ENCODE data around the gene PPBP. TPM values are rescaled to one million over a fixed set of nuclear protein-coding genes. Genes with fewer than 3 reads are reported as not detected.

The PPBP gene
- total RNA-seq: 3.4 TPM
- long read RNA-seq: 0 reads

DNA sequence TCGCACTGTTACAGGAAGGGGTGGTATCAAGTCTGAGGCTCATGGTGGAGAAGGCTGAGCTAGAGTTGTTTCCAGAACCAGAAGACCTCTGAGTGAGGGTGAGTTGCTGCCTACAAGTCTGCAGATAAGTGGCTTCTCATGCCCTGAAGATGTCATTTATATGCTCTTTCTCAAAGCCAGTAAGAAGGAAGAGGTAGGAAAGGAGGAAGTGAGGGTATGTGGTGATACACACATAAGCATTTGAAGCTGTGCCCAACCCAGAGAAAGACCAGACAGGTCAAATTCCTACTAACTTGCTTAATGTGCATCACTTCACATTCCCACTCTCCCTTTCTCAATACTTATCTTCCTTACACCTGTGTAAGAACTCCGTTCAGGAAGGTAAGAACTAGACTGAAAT lies at the start of gene PPBP:
TSS of gene PPBP (minus strand) at position 130 of the 400 bp plus-strand sequence. CDS start at position 43, 87 bp downstream.
- no peak for DNase-seq
- intact Hi-C loops (cut with DNase I): no loop called here
- H3K27ac ChIP-seq: no peak within 1 kb of the TSS

DNA sequence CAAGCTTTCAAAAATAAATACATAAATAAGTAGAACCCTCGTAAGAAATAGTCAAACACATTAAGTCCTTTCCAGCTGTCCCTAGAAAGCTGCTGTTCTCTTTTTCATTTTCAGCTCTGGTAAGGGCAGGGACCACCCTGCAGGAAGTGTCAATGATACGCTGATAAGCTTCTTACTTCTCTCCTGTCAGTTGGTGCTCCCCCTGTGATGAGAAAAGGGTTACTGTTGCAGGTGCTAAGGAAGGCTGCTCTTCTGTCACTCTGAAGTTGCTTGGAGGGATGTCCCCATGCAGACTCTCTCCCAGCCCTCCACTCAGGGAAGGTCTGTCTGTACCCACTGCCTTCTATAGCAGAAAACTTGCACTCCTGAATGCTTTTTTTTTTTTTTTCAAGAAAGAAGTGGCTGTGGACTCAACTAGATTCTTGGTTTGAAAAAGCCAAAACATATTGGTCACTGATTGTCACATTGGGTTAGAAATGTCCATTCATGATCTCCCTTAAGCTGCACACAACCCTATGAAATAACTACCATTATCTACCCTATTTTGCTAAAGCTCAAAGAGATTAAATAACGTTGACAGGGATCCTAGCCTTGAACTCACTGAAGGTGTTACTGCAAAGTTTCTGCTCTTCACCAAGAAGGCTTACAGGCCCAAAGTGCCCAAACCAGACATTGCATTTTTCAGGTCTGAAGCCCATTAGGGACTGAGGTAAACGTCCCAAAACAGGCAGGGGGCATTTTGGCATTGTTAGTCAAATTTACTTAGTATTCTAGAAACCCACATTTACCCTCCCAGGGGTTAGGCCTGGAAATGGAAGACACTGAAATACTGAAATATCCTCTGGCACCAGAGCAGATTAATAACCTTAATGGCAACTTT lies 49.3 kb upstream of the PPBP start:
- Histone ChIP-seq H3K4me3 (peak overlapping the region; percentile 60), H3K4me1 (peaks cover 3% of the 10 kb centered on the region), H3K27me3 (no peaks in the 10 kb centered on the region), H3K9me3 (no peaks in the 10 kb centered on the region), H3K36me3 (no peaks in the 10 kb centered on the region), H3K27ac (peak overlapping the region; percentile 8)
- ATAC-seq (no peak), DNase-seq (no peak)
- TF ChIP-seq CTCF (IDR thresholded peaks at IDR 0.05): no peak
- intact Hi-C loops (cut with DNase I): no loop called here

More for the DNA sequence above, at the start of gene PPBP:
- no peak for ATAC-seq
- Histone ChIP-seq H3K4me1 (no peaks in the 10 kb centered on the region), H3K36me3 (no peaks in the 10 kb centered on the region), H3K9me3 (no peaks in the 10 kb centered on the region), H3K4me3 (no peak within 1 kb of the TSS), H3K27me3 (no peaks in the 10 kb centered on the region)
- no peak for TF ChIP-seq CTCF (IDR thresholded peaks at IDR 0.05)

DNA sequence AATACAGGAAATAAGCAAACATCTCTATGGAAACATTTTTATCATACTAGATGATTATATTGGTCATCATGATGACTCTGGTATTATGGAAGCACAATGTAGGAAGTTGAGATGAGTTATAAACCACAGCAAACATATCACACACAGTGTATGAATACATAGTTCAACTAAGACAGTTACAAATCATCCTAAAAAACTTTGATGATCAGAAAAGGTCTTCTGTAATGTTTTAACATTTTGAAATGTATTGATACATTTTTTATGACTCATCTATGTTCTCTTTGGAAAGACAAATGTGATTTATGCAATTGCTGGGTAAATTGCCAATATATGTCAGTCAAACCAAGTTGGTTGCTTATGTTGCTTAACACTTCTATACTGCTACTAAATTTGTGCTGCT lies 45.7 kb upstream of the PPBP start:
- intact Hi-C loops (cut with DNase I): no loop called here
- no peak overlapping the region for H3K27ac ChIP-seq
- H3K9me3 ChIP-seq: no peaks in the 10 kb centered on the region
- peaks cover 3% of the 10 kb centered on the region for H3K4me1 ChIP-seq
- no peaks in the 10 kb centered on the region for H3K36me3 ChIP-seq
- ATAC-seq: no peak
- DNase-seq: no peak
- H3K4me3 ChIP-seq: no peak overlapping the region
- no peaks in the 10 kb centered on the region for H3K27me3 ChIP-seq
- TF ChIP-seq CTCF (IDR thresholded peaks at IDR 0.05): no peak

- Histone ChIP-seq H3K27me3 (no peaks in the 10 kb centered on the region), H3K36me3 (no peaks in the 10 kb centered on the region), H3K9me3 (no peaks in the 10 kb centered on the region), H3K4me1 (no peaks in the 10 kb centered on the region), H3K27ac (no peak overlapping the region), H3K4me3 (no peak overlapping the region)
- no peak for ATAC-seq
- intact Hi-C loops (cut with DNase I): no loop called here
- no peak for DNase-seq
- TF ChIP-seq CTCF (IDR thresholded peaks at IDR 0.05): no peak
Measured at GRCh38 chr4:74032064-74032463, 44.1 kb upstream of the PPBP start.

GRCh38 chr4:74031576-74031975 lies 43.6 kb upstream of the PPBP start:
- Histone ChIP-seq H3K4me1 (no peaks in the 10 kb centered on the region), H3K27ac (no peak overlapping the region), H3K4me3 (no peak overlapping the region), H3K27me3 (no peaks in the 10 kb centered on the region), H3K36me3 (no peaks in the 10 kb centered on the region), H3K9me3 (no peaks in the 10 kb centered on the region)
- DNase-seq: no peak
- intact Hi-C loops (cut with DNase I): no loop called here
- no peak for TF ChIP-seq CTCF (IDR thresholded peaks at IDR 0.05)
- peak; percentile 46 for ATAC-seq

Data from upper lobe of right lung (tissue), 1 donor.